Measurements from ENCODE around the gene GABRE. TPM values are rescaled to one million over a fixed set of nuclear protein-coding genes. Genes with fewer than 3 reads are reported as not detected.
A peak's percentile ranks its signal among the peaks of the same experiment; 100 is the strongest.

The GABRE gene
- total and polyA plus RNA-seq, 2 of the 13 experiments (the other 11 are each of a cell fraction or from before 2014, with no cell fraction given): 12.2 to 66.2 TPM

DNA sequence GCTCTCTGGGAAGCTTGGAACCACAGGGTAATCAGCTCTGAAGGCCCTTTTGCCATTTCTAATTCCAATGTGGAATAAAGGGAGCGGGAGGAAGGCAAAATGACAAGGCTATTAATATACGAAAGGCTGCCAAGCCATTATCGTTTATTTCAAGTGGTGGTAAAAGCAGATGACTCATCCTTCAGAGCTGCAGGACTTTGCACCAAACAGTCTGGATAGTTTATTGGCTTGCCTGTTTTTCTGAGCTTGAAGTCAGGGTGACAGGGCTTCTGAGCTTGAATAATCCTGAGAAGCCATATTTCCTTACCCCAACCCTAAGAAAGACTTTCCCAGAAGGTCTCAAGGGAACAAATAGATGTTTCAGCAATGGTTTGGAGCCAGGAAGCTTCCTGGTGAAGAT, 7.7 kb upstream of the GABRE start (continued):
- TF ChIP-seq, protein P1, sequence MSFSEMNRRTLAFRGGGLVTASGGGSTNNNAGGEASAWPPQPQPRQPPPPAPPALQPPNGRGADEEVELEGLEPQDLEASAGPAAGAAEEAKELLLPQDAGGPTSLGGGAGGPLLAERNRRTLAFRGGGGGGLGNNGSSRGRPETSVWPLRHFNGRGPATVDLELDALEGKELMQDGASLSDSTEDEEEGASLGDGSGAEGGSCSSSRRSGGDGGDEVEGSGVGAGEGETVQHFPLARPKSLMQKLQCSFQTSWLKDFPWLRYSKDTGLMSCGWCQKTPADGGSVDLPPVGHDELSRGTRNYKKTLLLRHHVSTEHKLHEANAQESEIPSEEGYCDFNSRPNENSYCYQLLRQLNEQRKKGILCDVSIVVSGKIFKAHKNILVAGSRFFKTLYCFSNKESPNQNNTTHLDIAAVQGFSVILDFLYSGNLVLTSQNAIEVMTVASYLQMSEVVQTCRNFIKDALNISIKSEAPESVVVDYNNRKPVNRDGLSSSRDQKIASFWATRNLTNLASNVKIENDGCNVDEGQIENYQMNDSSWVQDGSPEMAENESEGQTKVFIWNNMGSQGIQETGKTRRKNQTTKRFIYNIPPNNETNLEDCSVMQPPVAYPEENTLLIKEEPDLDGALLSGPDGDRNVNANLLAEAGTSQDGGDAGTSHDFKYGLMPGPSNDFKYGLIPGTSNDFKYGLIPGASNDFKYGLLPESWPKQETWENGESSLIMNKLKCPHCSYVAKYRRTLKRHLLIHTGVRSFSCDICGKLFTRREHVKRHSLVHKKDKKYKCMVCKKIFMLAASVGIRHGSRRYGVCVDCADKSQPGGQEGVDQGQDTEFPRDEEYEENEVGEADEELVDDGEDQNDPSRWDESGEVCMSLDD (CRISPR knock-in tag; IDR thresholded peaks at IDR 0.05; ENCODE audit: borderline replicate concordance): no peak
- TF ChIP-seq, protein P2, sequence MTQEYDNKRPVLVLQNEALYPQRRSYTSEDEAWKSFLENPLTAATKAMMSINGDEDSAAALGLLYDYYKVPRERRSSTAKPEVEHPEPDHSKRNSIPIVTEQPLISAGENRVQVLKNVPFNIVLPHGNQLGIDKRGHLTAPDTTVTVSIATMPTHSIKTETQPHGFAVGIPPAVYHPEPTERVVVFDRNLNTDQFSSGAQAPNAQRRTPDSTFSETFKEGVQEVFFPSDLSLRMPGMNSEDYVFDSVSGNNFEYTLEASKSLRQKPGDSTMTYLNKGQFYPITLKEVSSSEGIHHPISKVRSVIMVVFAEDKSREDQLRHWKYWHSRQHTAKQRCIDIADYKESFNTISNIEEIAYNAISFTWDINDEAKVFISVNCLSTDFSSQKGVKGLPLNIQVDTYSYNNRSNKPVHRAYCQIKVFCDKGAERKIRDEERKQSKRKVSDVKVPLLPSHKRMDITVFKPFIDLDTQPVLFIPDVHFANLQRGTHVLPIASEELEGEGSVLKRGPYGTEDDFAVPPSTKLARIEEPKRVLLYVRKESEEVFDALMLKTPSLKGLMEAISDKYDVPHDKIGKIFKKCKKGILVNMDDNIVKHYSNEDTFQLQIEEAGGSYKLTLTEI (CRISPR knock-in tag; conservative IDR thresholded peaks at IDR 0.05): no peak
- TF ChIP-seq, protein P3, sequence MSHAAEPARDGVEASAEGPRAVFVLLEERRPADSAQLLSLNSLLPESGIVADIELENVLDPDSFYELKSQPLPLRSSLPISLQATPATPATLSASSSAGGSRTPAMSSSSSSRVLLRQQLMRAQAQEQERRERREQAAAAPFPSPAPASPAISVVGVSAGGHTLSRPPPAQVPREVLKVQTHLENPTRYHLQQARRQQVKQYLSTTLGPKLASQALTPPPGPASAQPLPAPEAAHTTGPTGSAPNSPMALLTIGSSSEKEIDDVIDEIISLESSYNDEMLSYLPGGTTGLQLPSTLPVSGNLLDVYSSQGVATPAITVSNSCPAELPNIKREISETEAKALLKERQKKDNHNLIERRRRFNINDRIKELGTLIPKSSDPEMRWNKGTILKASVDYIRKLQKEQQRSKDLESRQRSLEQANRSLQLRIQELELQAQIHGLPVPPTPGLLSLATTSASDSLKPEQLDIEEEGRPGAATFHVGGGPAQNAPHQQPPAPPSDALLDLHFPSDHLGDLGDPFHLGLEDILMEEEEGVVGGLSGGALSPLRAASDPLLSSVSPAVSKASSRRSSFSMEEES (CRISPR knock-in tag; IDR thresholded peaks at IDR 0.05): no peak
- TF ChIP-seq ZNF614 (CRISPR knock-in tag; IDR thresholded peaks at IDR 0.05; ENCODE audit: borderline replicate concordance): no peak
- TF ChIP-seq NFIC (IDR thresholded peaks at IDR 0.05; ENCODE audit: low read length): no peak
- TF ChIP-seq ZNF572 (CRISPR knock-in tag; IDR thresholded peaks at IDR 0.05): no peak
- no peak for TF ChIP-seq MZF1 (CRISPR knock-in tag; IDR thresholded peaks at IDR 0.05; ENCODE audit: borderline replicate concordance)
- TF ChIP-seq ZNF792 (CRISPR knock-in tag; IDR thresholded peaks at IDR 0.05): peak; percentile 94
- no peak for TF ChIP-seq CREB1 (IDR thresholded peaks at IDR 0.05)
- TF ChIP-seq CREB1 (CRISPR knock-in tag; IDR thresholded peaks at IDR 0.05): no peak
- no peak for TF ChIP-seq SPEN (CRISPR knock-in tag; IDR thresholded peaks at IDR 0.05; ENCODE audit: low read depth)
- TF ChIP-seq ZNF713 (CRISPR knock-in tag; IDR thresholded peaks at IDR 0.05): no peak
- TF ChIP-seq, protein P4, sequence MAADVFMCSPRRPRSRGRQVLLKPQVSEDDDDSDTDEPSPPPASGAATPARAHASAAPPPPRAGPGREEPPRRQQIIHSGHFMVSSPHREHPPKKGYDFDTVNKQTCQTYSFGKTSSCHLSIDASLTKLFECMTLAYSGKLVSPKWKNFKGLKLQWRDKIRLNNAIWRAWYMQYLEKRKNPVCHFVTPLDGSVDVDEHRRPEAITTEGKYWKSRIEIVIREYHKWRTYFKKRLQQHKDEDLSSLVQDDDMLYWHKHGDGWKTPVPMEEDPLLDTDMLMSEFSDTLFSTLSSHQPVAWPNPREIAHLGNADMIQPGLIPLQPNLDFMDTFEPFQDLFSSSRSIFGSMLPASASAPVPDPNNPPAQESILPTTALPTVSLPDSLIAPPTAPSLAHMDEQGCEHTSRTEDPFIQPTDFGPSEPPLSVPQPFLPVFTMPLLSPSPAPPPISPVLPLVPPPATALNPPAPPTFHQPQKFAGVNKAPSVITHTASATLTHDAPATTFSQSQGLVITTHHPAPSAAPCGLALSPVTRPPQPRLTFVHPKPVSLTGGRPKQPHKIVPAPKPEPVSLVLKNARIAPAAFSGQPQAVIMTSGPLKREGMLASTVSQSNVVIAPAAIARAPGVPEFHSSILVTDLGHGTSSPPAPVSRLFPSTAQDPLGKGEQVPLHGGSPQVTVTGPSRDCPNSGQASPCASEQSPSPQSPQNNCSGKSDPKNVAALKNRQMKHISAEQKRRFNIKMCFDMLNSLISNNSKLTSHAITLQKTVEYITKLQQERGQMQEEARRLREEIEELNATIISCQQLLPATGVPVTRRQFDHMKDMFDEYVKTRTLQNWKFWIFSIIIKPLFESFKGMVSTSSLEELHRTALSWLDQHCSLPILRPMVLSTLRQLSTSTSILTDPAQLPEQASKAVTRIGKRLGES (CRISPR knock-in tag; IDR thresholded peaks at IDR 0.05; ENCODE audit: borderline replicate concordance): no peak
- no peak for TF ChIP-seq ERF (CRISPR knock-in tag; IDR thresholded peaks at IDR 0.05)
- no peak for TF ChIP-seq ZNF230 (CRISPR knock-in tag; IDR thresholded peaks at IDR 0.05)
- TF ChIP-seq, protein P5, sequence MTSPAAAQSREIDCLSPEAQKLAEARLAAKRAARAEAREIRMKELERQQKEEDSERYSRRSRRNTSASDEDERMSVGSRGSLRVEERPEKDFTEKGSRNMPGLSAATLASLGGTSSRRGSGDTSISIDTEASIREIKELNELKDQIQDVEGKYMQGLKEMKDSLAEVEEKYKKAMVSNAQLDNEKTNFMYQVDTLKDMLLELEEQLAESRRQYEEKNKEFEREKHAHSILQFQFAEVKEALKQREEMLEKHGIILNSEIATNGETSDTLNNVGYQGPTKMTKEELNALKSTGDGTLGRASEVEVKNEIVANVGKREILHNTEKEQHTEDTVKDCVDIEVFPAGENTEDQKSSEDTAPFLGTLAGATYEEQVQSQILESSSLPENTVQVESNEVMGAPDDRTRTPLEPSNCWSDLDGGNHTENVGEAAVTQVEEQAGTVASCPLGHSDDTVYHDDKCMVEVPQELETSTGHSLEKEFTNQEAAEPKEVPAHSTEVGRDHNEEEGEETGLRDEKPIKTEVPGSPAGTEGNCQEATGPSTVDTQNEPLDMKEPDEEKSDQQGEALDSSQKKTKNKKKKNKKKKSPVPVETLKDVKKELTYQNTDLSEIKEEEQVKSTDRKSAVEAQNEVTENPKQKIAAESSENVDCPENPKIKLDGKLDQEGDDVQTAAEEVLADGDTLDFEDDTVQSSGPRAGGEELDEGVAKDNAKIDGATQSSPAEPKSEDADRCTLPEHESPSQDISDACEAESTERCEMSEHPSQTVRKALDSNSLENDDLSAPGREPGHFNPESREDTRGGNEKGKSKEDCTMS (CRISPR knock-in tag; conservative IDR thresholded peaks at IDR 0.05): no peak
- TF ChIP-seq, protein P6, sequence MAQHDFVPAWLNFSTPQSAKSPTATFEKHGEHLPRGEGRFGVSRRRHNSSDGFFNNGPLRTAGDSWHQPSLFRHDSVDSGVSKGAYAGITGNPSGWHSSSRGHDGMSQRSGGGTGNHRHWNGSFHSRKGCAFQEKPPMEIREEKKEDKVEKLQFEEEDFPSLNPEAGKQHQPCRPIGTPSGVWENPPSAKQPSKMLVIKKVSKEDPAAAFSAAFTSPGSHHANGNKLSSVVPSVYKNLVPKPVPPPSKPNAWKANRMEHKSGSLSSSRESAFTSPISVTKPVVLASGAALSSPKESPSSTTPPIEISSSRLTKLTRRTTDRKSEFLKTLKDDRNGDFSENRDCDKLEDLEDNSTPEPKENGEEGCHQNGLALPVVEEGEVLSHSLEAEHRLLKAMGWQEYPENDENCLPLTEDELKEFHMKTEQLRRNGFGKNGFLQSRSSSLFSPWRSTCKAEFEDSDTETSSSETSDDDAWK (CRISPR knock-in tag; IDR thresholded peaks at IDR 0.05): no peak
- no peak for TF ChIP-seq ZFP41 (CRISPR knock-in tag; IDR thresholded peaks at IDR 0.05; ENCODE audit: borderline replicate concordance)
- no peak for TF ChIP-seq KDM4B (CRISPR knock-in tag; IDR thresholded peaks at IDR 0.05)

Measured in HepG2 (cell line).